Stimulated activated memory B cell treated with anti-CD40 and anti-IgM and Interleukin-4, amounts not matched to agents 10 μg/mL and 1 μg/mL and 100 μg/mL, for 72 hours (primary cell): ENCODE measurements around the gene ZNF593.

ENCODE experiments used
- ATAC-seq: fragments of 150-1000 bp; cut with Tn5 transposase; 2 replicates; pipeline ENCODE4 v1.10.0; 2021
- H3K27ac Mint-ChIP-seq: one replicate; pipeline ENCODE4 v1.8.0; 2022; ENCODE audit warnings: mild to moderate bottlenecking, mixed read lengths
- H3K27me3 Mint-ChIP-seq: one replicate; pipeline ENCODE4 v1.8.0; 2022; ENCODE audit warnings: mixed read lengths
- H3K36me3 Mint-ChIP-seq: one replicate; pipeline ENCODE4 v1.8.0; 2022; ENCODE audit warnings: mixed read lengths
- H3K4me1 Mint-ChIP-seq: one replicate; pipeline ENCODE4 v1.8.0; 2022; ENCODE audit warnings: mixed read lengths
- H3K4me3 Mint-ChIP-seq: one replicate; pipeline ENCODE4 v1.8.0; 2022; ENCODE audit warnings: mild to moderate bottlenecking, moderate library complexity, mixed read lengths
- H3K9me3 Mint-ChIP-seq: one replicate; pipeline ENCODE4 v1.8.0; 2022; ENCODE audit warnings: mixed read lengths

ZNF593 gene

GRCh38 chr1:26169669-26170471 is at the start of gene ZNF593:
Gene ZNF593, plus strand, starts transcription at chr1:26169908. Its CDS starts 76 bp downstream, at chr1:26169984.
- Mint-ChIP-seq H3K27me3 (no peaks in the 10 kb centered on the region), H3K27ac (peak within 1 kb of the TSS; percentile 89), H3K4me1 (peaks cover 15% of the 10 kb centered on the region), H3K9me3 (no peaks in the 10 kb centered on the region), H3K36me3 (no peaks in the 10 kb centered on the region), H3K4me3 (peak within 1 kb of the TSS; percentile 95)
- ATAC-seq: peak; percentile 96

- Mint-ChIP-seq H3K4me3 (no peak overlapping the region), H3K36me3 (peaks cover 28% of the 10 kb centered on the region), H3K27ac (no peak overlapping the region), H3K9me3 (no peaks in the 10 kb centered on the region), H3K4me1 (peaks cover 24% of the 10 kb centered on the region), H3K27me3 (no peaks in the 10 kb centered on the region)
- no peak for ATAC-seq
Observed at GRCh38 chr1:26121854-26122773, 47.6 kb upstream of the ZNF593 start.

- Mint-ChIP-seq H3K4me3 (no peak overlapping the region), H3K27me3 (peaks cover 6% of the 10 kb centered on the region), H3K27ac (no peak overlapping the region), H3K4me1 (peaks cover 32% of the 10 kb centered on the region), H3K36me3 (peaks cover 28% of the 10 kb centered on the region), H3K9me3 (no peaks in the 10 kb centered on the region)
- ATAC-seq: no peak
Observed at GRCh38 chr1:26122988-26123973, 46.4 kb upstream of the ZNF593 start.

- Mint-ChIP-seq H3K27me3 (peaks cover 6% of the 10 kb centered on the region), H3K27ac (no peak overlapping the region), H3K4me3 (no peak overlapping the region), H3K9me3 (no peaks in the 10 kb centered on the region), H3K4me1 (peaks cover 25% of the 10 kb centered on the region), H3K36me3 (peaks cover 20% of the 10 kb centered on the region)
- no peak for ATAC-seq
Observed at GRCh38 chr1:26124418-26125331, 45.0 kb upstream of the ZNF593 start.

GRCh38 chr1:26125382-26125781 is 44.3 kb upstream of the ZNF593 start:
- no peak overlapping the region for H3K27ac Mint-ChIP-seq
- no peaks in the 10 kb centered on the region for H3K9me3 Mint-ChIP-seq
- ATAC-seq: no peak
- H3K27me3 Mint-ChIP-seq: peaks cover 6% of the 10 kb centered on the region
- peaks cover 17% of the 10 kb centered on the region for H3K36me3 Mint-ChIP-seq
- H3K4me1 Mint-ChIP-seq: peaks cover 20% of the 10 kb centered on the region
- H3K4me3 Mint-ChIP-seq: no peak overlapping the region

- Mint-ChIP-seq H3K27me3 (peaks cover 6% of the 10 kb centered on the region), H3K36me3 (peaks cover 17% of the 10 kb centered on the region), H3K27ac (peak overlapping the region; percentile 32), H3K9me3 (no peaks in the 10 kb centered on the region), H3K4me1 (peaks cover 20% of the 10 kb centered on the region), H3K4me3 (no peak overlapping the region)
- no peak for ATAC-seq
Observed at GRCh38 chr1:26125946-26126320, 43.8 kb upstream of the ZNF593 start.

- ATAC-seq: peak; percentile 78
Observed at GRCh38 chr1:26126321-26127084, 43.2 kb upstream of the ZNF593 start.

GRCh38 chr1:26127235-26128163 is 42.2 kb upstream of the ZNF593 start:
- ATAC-seq: no peak
- Mint-ChIP-seq H3K4me1 (peaks cover 20% of the 10 kb centered on the region), H3K27ac (no peak overlapping the region), H3K36me3 (peaks cover 9% of the 10 kb centered on the region), H3K27me3 (peaks cover 21% of the 10 kb centered on the region), H3K4me3 (no peak overlapping the region), H3K9me3 (no peaks in the 10 kb centered on the region)

More at GRCh38 chr1:26126321-26127084, 43.2 kb upstream of the ZNF593 start:
- Mint-ChIP-seq H3K27me3 (peaks cover 12% of the 10 kb centered on the region), H3K4me1 (peaks cover 20% of the 10 kb centered on the region), H3K36me3 (peaks cover 17% of the 10 kb centered on the region), H3K4me3 (no peak overlapping the region), H3K27ac (peak overlapping the region; percentile 32), H3K9me3 (no peaks in the 10 kb centered on the region)

- no peaks in the 10 kb centered on the region for H3K9me3 Mint-ChIP-seq
- peaks cover 5% of the 10 kb centered on the region for H3K36me3 Mint-ChIP-seq
- no peak overlapping the region for H3K27ac Mint-ChIP-seq
- no peak for ATAC-seq
- peaks cover 21% of the 10 kb centered on the region for H3K27me3 Mint-ChIP-seq
- H3K4me3 Mint-ChIP-seq: no peak overlapping the region
- peaks cover 14% of the 10 kb centered on the region for H3K4me1 Mint-ChIP-seq
Observed at GRCh38 chr1:26129778-26130177, 39.9 kb upstream of the ZNF593 start.

GRCh38 chr1:26130695-26131094 is 39.0 kb upstream of the ZNF593 start:
- H3K9me3 Mint-ChIP-seq: no peaks in the 10 kb centered on the region
- H3K4me3 Mint-ChIP-seq: no peak overlapping the region
- peaks cover 7% of the 10 kb centered on the region for H3K36me3 Mint-ChIP-seq
- peaks cover 21% of the 10 kb centered on the region for H3K27me3 Mint-ChIP-seq
- H3K4me1 Mint-ChIP-seq: peaks cover 14% of the 10 kb centered on the region
- ATAC-seq: no peak
- no peak overlapping the region for H3K27ac Mint-ChIP-seq

- H3K9me3 Mint-ChIP-seq: no peaks in the 10 kb centered on the region
- no peak overlapping the region for H3K27ac Mint-ChIP-seq
- ATAC-seq: no peak
- H3K36me3 Mint-ChIP-seq: peaks cover 7% of the 10 kb centered on the region
- peaks cover 21% of the 10 kb centered on the region for H3K27me3 Mint-ChIP-seq
- no peak overlapping the region for H3K4me3 Mint-ChIP-seq
- H3K4me1 Mint-ChIP-seq: peaks cover 8% of the 10 kb centered on the region
Observed at GRCh38 chr1:26132128-26132833, 37.4 kb upstream of the ZNF593 start.

GRCh38 chr1:26132834-26133167 is 36.9 kb upstream of the ZNF593 start:
- Mint-ChIP-seq H3K4me3 (no peak overlapping the region), H3K27me3 (peaks cover 17% of the 10 kb centered on the region), H3K4me1 (peaks cover 3% of the 10 kb centered on the region), H3K27ac (no peak overlapping the region), H3K36me3 (peaks cover 7% of the 10 kb centered on the region), H3K9me3 (no peaks in the 10 kb centered on the region)
- ATAC-seq: no peak
